PFSK-1 (cell line): ENCODE results near the gene NLK.

Experiments used
- FOXP2 ChIP-seq: optimal IDR thresholded peaks from 2 replicates; pipeline ENCODE3; 2011; ENCODE audit warnings: borderline replicate concordance, control low read depth, inconsistent platforms; ENCODE audit not compliant: insufficient read depth; ENCODE audit errors: extremely low read length, extremely low read depth
- POLR2AphosphoS5 ChIP-seq: IDR thresholded peaks from 2 replicates; pipeline ENCODE4 v1.6.1; 2012; ENCODE audit warnings: low read depth, mild to moderate bottlenecking, control low read depth, low read length, moderate library complexity
- SIN3A ChIP-seq: IDR thresholded peaks from 2 replicates; pipeline ENCODE4 v1.6.1; 2012; ENCODE audit warnings: mild to moderate bottlenecking, low read length, moderate library complexity, borderline replicate concordance; ENCODE audit not compliant: insufficient read depth
- TAF1 ChIP-seq: IDR thresholded peaks from 2 replicates; pipeline ENCODE4 v1.6.1; 2012; ENCODE audit warnings: low read length, control low read depth, borderline replicate concordance; ENCODE audit not compliant: insufficient read depth
- TF ChIP-seq, protein P1 (sequence below), 2 experiments: IDR thresholded peaks; 2 replicates each; pipeline versions ENCODE4 v1.6.1 to v1.8.0; 2011 to 2012; ENCODE audit warnings: low read depth in 2 of 2, low read length in 2 of 2, control low read depth in 1 of 2, inconsistent platforms in 1 of 2, mild to moderate bottlenecking in 1 of 2, moderate library complexity in 1 of 2; ENCODE audit not compliant: insufficient read depth in 1 of 2

NLK gene

DNA sequence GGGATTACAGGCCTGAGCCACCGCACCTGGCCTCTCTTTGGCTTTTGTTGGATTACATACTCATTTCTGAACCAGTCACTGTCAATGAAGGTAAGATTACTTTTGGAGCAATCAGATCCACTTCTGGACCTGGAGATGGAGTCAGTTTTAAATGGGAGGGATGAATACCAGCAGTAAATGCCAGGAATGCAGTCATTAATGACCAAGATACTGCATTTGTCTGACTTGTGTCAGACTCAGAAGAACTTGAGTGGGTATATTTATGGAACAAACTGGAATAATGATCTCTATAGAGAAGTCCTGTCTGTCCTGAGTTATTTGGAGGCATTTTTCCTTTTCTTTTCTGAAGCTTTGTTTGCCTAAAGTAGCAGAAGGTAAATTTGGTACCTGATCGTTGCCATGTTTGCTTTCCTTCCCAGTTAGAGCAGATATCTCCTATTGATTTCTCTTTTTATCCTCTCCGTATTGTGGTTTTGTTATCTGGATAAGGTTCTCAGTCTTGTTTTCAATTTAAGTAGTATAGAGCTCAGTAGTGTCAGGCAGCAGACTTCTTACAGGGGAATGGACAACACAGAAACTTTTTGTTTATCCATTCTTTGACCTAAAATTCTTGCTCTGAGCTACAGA is 10.7 kb downstream of the NLK start:
- TF ChIP-seq, protein P1, sequence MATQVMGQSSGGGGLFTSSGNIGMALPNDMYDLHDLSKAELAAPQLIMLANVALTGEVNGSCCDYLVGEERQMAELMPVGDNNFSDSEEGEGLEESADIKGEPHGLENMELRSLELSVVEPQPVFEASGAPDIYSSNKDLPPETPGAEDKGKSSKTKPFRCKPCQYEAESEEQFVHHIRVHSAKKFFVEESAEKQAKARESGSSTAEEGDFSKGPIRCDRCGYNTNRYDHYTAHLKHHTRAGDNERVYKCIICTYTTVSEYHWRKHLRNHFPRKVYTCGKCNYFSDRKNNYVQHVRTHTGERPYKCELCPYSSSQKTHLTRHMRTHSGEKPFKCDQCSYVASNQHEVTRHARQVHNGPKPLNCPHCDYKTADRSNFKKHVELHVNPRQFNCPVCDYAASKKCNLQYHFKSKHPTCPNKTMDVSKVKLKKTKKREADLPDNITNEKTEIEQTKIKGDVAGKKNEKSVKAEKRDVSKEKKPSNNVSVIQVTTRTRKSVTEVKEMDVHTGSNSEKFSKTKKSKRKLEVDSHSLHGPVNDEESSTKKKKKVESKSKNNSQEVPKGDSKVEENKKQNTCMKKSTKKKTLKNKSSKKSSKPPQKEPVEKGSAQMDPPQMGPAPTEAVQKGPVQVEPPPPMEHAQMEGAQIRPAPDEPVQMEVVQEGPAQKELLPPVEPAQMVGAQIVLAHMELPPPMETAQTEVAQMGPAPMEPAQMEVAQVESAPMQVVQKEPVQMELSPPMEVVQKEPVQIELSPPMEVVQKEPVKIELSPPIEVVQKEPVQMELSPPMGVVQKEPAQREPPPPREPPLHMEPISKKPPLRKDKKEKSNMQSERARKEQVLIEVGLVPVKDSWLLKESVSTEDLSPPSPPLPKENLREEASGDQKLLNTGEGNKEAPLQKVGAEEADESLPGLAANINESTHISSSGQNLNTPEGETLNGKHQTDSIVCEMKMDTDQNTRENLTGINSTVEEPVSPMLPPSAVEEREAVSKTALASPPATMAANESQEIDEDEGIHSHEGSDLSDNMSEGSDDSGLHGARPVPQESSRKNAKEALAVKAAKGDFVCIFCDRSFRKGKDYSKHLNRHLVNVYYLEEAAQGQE (IDR thresholded peaks at IDR 0.05; ENCODE audit: insufficient read depth in 1 of 2, low read depth in 2 of 2, low read length in 2 of 2): no peak
- TF ChIP-seq POLR2AphosphoS5 (no peak), TAF1 (no peak), SIN3A (no peak), FOXP2 (no peak)

DNA sequence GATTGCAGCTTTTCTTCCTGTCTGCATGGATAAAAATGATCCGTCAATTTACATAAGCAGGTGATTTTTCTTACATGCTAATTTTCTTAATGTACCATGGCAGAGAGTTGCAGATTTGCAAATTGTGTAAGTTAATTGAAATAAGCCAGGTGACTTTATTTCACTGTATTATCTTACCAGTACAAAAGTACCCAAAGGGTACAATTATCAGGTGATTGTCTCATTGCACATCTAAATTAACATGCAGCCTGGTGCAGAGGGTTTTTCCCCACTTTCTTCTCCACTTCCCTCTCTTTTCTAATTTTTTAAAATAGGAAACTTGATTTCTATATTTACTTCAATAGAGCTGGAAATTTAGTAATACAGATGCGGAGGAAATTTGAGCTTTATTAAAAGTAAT is 11.2 kb downstream of the NLK start:
- TF ChIP-seq POLR2AphosphoS5: no peak
- no peak for TF ChIP-seq SIN3A
- TF ChIP-seq TAF1: no peak
- TF ChIP-seq FOXP2: no peak
- TF ChIP-seq, protein P1 (IDR thresholded peaks at IDR 0.05; ENCODE audit: insufficient read depth in 1 of 2, low read depth in 2 of 2, low read length in 2 of 2): no peak

DNA sequence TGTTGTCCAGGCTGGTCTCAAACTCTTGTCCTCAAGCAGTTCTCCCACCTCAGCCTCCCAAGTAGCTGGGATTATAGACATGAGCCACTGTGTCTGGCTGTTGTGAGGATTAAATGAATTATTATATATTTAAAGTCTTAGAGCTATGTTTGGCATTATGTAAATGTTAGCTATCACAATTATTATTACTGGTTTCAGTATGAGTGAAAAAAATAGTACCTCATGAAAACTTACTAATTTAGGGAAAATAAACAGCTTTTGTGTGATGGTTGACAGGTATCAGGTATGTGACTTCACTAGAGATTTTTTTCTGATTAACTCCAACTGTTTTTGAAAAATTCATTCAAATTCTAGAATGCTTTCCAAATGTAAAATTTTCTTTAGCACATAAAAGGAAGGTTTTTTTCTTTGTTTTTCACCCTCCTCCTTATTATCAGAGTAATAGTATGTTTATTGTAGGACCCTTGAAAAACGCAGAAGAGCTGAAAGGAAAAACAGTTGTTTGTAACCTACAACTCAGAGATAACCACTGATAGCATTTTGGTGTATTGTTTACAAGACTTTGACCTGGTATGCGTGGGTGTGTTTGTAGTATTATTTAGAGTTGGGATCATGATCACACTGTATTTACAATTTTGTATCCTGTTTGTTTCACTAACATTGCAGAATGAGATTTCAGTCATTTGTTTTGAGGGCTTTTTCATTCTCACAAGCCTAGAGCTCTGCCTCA is 13.2 kb downstream of the NLK start:
- TF ChIP-seq FOXP2 (no peak), POLR2AphosphoS5 (no peak)

DNA sequence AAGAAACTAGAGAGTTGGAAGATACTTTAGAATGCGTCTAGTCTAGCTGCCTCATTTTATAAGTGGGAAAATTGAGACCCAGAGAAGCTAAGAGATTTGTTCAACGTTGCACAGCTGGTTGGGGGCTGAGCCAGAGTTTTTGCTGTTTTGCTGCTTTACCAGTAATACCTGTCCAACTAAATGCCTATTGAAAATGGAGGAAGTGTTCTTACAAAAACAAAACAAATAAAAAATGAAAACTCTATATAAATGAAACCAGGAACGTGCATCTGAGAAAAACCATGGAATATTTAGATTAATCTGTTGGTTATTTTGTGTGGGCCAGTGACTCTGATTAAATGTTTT is 13.8 kb downstream of the NLK start:
- TF ChIP-seq TAF1: no peak
- TF ChIP-seq FOXP2: no peak
- TF ChIP-seq SIN3A: no peak
- no peak for TF ChIP-seq POLR2AphosphoS5
- TF ChIP-seq, protein P1 (IDR thresholded peaks at IDR 0.05; ENCODE audit: insufficient read depth in 1 of 2, low read depth in 2 of 2, low read length in 2 of 2): no peak

DNA sequence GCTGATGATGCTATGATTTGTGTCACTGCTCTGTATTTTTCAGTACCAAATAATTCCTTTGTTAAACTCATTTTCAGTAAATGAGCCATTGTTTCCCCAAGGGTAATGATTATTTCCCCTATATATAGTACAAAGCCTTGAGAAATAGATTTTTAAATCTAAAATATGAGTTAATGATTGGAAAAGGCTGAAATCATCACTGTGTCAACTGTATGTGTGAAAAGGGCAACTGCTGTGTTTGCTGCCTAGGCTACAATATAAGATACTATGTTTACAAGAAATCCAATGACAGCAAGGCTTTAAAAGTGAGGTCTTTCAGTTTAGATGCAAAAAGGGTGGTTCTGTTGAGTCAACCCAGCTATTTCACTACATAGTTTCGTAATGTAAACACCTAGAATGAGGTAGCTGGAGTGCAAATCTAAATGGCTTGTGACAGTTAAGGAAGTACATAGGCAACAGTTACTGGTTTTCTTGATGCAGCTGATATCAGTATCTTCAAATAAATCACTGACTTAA is 15.3 kb downstream of the NLK start:
- TF ChIP-seq SIN3A: no peak
- TF ChIP-seq FOXP2: no peak
- TF ChIP-seq, protein P1 (IDR thresholded peaks at IDR 0.05; ENCODE audit: insufficient read depth in 1 of 2, low read depth in 2 of 2, low read length in 2 of 2): no peak
- TF ChIP-seq TAF1: no peak
- TF ChIP-seq POLR2AphosphoS5: no peak
